ENCODE data around the gene PHACTR1. TPM values are rescaled to one million over a fixed set of nuclear protein-coding genes. Genes with fewer than 3 reads are reported as not detected.

Gene PHACTR1
- total RNA-seq, 1 donor from 2014 or later = 8.5 TPM

DNA sequence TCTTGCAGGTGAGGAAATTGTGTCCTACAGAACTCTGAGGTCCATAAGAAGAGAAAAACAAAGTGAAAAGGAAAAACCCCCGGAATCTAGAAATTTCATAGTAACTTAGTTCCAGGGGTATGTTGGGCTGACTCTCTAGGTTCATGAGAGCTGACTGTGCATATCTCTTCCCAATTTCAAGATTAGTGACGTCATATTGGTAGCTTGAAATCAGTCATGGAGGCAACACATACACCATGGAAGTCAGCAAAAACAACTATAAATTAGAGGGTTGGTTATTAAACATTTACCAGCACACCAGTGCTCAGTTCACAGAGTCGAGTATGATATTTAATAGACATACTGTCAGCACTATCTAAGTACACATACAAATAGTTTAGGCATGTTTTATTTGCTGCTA is 49.8 kb downstream of the PHACTR1 start:
- DNase-seq (ENCODE audit: low read depth) (no peak), FAIRE-seq (no peak)
- Histone ChIP-seq H3K79me2 (ENCODE audit: insufficient read depth, low read length) (no peaks in the 10 kb centered on the region), H3K27me3 (ENCODE audit: insufficient read depth, low read length) (no peaks in the 10 kb centered on the region), H3K4me1 (ENCODE audit: insufficient read depth, low read length) (peaks cover 5% of the 10 kb centered on the region), H3K4me2 (ENCODE audit: low read length) (no peak overlapping the region), H3K27ac (ENCODE audit: low read depth, low read length) (no peak overlapping the region), H3K9me3 (ENCODE audit: insufficient read depth, low read depth, low read length) (no peaks in the 10 kb centered on the region), H2AFZ (ENCODE audit: low read depth, low read length) (no peak overlapping the region), H3K4me3 (ENCODE audit: insufficient read depth, low read depth, low read length) (no peak overlapping the region), H3K36me3 (ENCODE audit: insufficient read depth, low read length) (no peaks in the 10 kb centered on the region), H3K9ac (ENCODE audit: low read length) (no peak overlapping the region), H4K20me1 (ENCODE audit: insufficient read depth, low read length) (no peaks in the 10 kb centered on the region)
- Mint-ChIP-seq H3K36me3 (ENCODE audit: low read depth, unreplicated experiment) (no peaks in the 10 kb centered on the region), H3K27ac (ENCODE audit: unreplicated experiment) (no peak overlapping the region), H3K4me3 (ENCODE audit: unreplicated experiment) (no peak overlapping the region), H3K27me3 (ENCODE audit: low read depth, unreplicated experiment) (peaks cover 3% of the 10 kb centered on the region), H3K9me3 (ENCODE audit: unreplicated experiment) (no peaks in the 10 kb centered on the region), H3K4me1 (ENCODE audit: low read depth, unreplicated experiment) (peaks cover 7% of the 10 kb centered on the region)
- no peak for TF ChIP-seq EZH2 (IDR thresholded peaks at IDR 0.05; ENCODE audit: insufficient read depth, low read length)
- TF ChIP-seq, protein P1, sequence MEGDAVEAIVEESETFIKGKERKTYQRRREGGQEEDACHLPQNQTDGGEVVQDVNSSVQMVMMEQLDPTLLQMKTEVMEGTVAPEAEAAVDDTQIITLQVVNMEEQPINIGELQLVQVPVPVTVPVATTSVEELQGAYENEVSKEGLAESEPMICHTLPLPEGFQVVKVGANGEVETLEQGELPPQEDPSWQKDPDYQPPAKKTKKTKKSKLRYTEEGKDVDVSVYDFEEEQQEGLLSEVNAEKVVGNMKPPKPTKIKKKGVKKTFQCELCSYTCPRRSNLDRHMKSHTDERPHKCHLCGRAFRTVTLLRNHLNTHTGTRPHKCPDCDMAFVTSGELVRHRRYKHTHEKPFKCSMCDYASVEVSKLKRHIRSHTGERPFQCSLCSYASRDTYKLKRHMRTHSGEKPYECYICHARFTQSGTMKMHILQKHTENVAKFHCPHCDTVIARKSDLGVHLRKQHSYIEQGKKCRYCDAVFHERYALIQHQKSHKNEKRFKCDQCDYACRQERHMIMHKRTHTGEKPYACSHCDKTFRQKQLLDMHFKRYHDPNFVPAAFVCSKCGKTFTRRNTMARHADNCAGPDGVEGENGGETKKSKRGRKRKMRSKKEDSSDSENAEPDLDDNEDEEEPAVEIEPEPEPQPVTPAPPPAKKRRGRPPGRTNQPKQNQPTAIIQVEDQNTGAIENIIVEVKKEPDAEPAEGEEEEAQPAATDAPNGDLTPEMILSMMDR (IDR thresholded peaks at IDR 0.05; ENCODE audit: insufficient read depth, low read depth, low read length) = no peak

GRCh38 chr6:12767016-12767415 is 50.4 kb downstream of the PHACTR1 start:
- DNase-seq (ENCODE audit: low read depth) = no peak
- H3K27ac Mint-ChIP-seq (ENCODE audit: unreplicated experiment) = no peak overlapping the region

More at GRCh38 chr6:12767016-12767415, 50.4 kb downstream of the PHACTR1 start:
- Histone ChIP-seq H3K4me1 (ENCODE audit: insufficient read depth, low read length) (no peaks in the 10 kb centered on the region), H3K9me3 (ENCODE audit: insufficient read depth, low read depth, low read length) (no peaks in the 10 kb centered on the region), H2AFZ (ENCODE audit: low read depth, low read length) (no peak overlapping the region), H3K27me3 (ENCODE audit: insufficient read depth, low read length) (no peaks in the 10 kb centered on the region), H3K4me2 (ENCODE audit: low read length) (no peak overlapping the region), H3K79me2 (ENCODE audit: insufficient read depth, low read length) (no peaks in the 10 kb centered on the region), H3K9ac (ENCODE audit: low read length) (no peak overlapping the region), H4K20me1 (ENCODE audit: insufficient read depth, low read length) (no peaks in the 10 kb centered on the region), H3K36me3 (ENCODE audit: insufficient read depth, low read length) (no peaks in the 10 kb centered on the region), H3K4me3 (ENCODE audit: insufficient read depth, low read depth, low read length) (no peak overlapping the region), H3K27ac (ENCODE audit: low read depth, low read length) (no peak overlapping the region)
- Mint-ChIP-seq H3K4me1 (ENCODE audit: low read depth, unreplicated experiment) (peaks cover 2% of the 10 kb centered on the region), H3K4me3 (ENCODE audit: unreplicated experiment) (no peak overlapping the region), H3K27me3 (ENCODE audit: low read depth, unreplicated experiment) (peaks cover 6% of the 10 kb centered on the region), H3K9me3 (ENCODE audit: unreplicated experiment) (no peaks in the 10 kb centered on the region), H3K36me3 (ENCODE audit: low read depth, unreplicated experiment) (peaks cover 2% of the 10 kb centered on the region)
- TF ChIP-seq EZH2 (IDR thresholded peaks at IDR 0.05; ENCODE audit: insufficient read depth, low read length) = no peak
- TF ChIP-seq, protein P1 (IDR thresholded peaks at IDR 0.05; ENCODE audit: insufficient read depth, low read depth, low read length) = no peak
- no peak for FAIRE-seq

Data from astrocyte (in vitro differentiated cells and primary cell).